Neuron (in vitro differentiated cells): Measurements from ENCODE around the gene ZBTB14.

Source experiments
- H2AFZ ChIP-seq: one replicate; pipeline ENCODE4 v1.6.1; 2013; ENCODE audit warnings: low read depth, mild to moderate bottlenecking, inconsistent platforms, low read length, moderate library complexity
- H3K27me3 ChIP-seq: one replicate; pipeline ENCODE4 v1.6.1; 2013; ENCODE audit warnings: low read length; ENCODE audit not compliant: insufficient read depth
- H3K36me3 ChIP-seq: one replicate; pipeline ENCODE4 v1.6.1; 2013; ENCODE audit warnings: low read length; ENCODE audit not compliant: insufficient read depth
- H3K4me1 ChIP-seq: one replicate; pipeline ENCODE4 v1.6.1; 2013; ENCODE audit warnings: low read length; ENCODE audit not compliant: insufficient read depth
- H3K4me3 ChIP-seq: 2 replicates; pipeline ENCODE4 v1.5.1; 2013; ENCODE audit warnings: mild to moderate bottlenecking, low read length, moderate library complexity
- H3K9me3 ChIP-seq: one replicate; pipeline ENCODE4 v1.6.1; 2013; ENCODE audit warnings: low read length

ZBTB14 gene

DNA sequence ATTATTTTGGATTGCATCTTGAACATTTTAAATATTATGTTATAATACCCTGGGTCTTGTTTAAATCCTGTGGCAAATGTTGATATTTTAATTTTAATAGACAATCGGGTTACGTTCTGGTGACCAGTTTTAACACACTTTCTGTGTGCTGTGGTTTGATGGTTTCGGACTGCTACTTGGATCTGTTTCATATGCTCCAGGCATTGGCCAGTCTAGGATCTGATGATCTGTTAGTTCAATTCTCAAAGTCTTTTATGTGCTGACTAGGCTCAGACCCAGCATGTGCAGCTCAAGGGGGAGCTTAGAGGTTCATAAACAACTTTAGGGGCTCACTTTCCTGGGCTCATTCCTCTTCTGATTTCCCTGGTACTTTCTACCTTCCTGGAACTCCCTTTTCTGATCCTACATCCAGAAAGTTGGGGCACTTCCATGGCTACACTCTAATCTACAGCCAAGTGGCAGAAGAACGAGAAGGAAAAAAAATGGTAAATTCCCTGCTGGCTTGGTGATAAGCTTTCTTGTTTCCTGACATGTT is 5.0 kb upstream of the ZBTB14 start:
- no peak overlapping the region for H3K4me3 ChIP-seq
- peaks cover 3% of the 10 kb centered on the region for H3K27me3 ChIP-seq
- no peaks in the 10 kb centered on the region for H3K9me3 ChIP-seq
- peaks cover 8% of the 10 kb centered on the region for H3K4me1 ChIP-seq
- no peak overlapping the region for H2AFZ ChIP-seq
- no peaks in the 10 kb centered on the region for H3K36me3 ChIP-seq

DNA sequence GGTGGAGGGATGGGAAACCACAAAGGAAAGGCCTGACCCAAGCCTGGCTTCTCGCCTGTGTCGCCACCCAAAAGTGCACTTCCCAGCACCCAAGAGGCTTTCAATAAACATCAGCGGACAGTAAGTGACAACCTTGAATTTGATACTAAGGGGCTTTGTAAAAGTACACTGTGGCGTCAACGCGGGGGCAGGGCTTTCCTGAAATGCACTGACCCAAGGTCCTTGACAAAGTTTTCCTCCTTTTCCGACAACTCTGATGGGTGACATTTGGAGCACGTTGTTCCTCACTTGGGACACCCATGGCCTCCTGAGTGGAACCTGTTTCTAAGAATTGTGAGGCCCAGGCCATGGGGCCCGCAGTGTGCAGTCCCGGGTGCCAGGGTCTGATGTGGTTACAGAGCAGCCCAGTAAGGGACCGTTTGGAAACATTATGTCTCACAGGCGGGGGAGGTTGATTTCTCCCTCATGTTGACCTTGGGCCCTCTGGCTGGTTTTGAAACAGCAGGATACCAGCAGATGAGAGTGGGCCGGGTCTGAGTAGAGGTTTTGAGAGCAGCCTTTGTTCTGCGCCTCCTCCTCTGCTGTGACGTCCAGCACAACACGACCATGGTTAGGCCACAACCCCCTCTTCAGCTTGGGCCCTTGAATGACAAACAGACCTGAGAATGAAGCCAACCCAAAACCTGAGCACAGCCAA is 2.8 kb upstream of the ZBTB14 start:
- no peaks in the 10 kb centered on the region for H3K36me3 ChIP-seq

DNA sequence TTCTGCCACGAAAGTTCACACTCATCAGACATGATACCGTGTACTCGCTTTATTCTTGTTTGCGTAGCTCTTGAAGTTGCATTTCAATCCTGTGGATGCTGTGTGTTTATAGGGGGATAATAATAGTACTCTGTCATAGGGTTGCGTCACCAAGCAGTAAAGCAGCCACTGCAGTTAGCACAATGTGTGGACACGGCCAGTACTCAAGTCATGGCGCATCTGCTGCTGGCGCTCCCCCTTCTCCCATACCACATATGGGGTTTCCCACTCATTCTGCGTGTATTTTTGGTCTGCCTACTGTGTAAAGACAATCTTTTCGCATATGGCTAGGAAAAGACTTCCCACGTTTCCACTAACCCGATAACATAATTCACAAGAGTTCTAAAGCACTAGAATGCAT is 2.1 kb upstream of the ZBTB14 start:
- Histone ChIP-seq H3K36me3 (no peaks in the 10 kb centered on the region), H3K4me3 (no peak overlapping the region), H3K4me1 (peaks cover 8% of the 10 kb centered on the region), H3K9me3 (no peaks in the 10 kb centered on the region), H2AFZ (peak overlapping the region; percentile 73), H3K27me3 (no peaks in the 10 kb centered on the region)

More for the DNA sequence above, 2.8 kb upstream of the ZBTB14 start:
- Histone ChIP-seq H3K4me3 (no peak overlapping the region), H3K4me1 (peaks cover 8% of the 10 kb centered on the region), H2AFZ (no peak overlapping the region), H3K27me3 (peaks cover 3% of the 10 kb centered on the region), H3K9me3 (no peaks in the 10 kb centered on the region)

DNA sequence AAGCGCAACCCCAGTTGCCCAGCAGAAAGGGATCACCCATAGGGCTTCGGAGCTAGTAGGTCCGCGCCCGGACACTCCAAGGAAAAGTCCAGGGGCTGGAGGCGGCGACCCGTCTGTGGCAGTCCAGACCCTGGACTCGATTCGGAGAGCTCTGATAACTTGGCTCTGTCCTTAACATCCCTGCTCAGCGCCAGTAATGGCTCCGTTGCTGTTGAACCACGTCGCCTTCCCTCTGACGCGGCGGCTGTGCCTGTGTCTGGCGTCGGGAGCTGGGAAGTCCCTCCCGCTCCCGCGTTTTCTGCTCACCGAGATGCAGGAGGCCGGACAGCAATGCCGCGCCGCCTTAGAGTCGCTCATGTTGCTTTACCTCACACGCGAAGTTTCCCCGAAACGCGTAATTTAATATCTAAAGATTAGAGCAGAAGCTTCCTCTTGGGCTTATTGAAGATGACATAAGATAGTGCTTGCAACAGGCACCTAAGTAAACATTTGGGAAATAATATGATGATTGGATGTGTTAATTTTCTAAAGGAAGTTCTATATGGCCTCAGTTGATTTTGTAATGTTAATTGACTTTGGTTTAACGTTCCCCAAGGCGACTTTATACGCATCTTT is 1.3 kb upstream of the ZBTB14 start:
- Histone ChIP-seq H2AFZ (peak overlapping the region; percentile 73), H3K4me1 (peaks cover 8% of the 10 kb centered on the region), H3K36me3 (peaks cover 5% of the 10 kb centered on the region), H3K27me3 (no peaks in the 10 kb centered on the region), H3K4me3 (peak overlapping the region; percentile 96), H3K9me3 (no peaks in the 10 kb centered on the region)

DNA sequence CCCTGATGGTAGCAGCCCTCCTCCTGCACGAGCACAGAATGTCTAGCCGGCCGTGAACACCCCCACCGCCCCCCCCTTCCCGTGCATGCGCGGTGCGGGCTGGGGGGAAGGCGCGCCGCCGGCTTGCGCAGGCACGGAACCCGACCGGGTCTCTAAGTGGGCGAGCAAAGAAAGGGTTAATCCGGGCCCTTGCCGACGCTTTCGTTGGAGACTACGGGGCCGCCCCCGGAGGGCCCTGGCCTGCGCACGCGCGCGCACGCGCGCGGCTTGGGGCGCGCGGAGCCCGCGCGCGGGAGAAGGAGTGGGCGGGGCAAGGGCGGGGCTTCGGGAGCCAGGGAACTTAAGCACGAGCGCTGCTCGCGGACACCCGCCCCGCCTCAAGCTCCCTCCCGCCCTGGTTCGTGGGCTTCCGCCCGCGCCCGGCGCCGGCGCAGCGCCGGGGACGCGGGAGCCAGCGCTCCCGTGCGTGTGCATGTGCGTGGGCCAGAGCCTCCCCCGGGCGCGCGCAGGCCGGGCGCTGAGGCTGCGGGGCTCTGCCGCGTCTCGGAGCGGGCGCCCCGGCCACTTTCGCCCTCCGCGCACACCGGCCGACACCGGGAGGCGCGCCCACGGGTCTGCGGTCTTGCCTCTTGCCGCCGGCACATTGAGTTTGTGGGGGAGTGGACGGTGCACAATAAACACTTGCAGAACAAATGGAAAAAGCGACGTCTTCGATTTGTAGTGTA is 617 bp upstream of the ZBTB14 start:
- Histone ChIP-seq H3K36me3 (peaks cover 11% of the 10 kb centered on the region), H3K4me1 (peaks cover 8% of the 10 kb centered on the region), H3K9me3 (no peaks in the 10 kb centered on the region), H3K4me3 (peak overlapping the region; percentile 96), H3K27me3 (no peaks in the 10 kb centered on the region), H2AFZ (peak overlapping the region; percentile 73)

DNA sequence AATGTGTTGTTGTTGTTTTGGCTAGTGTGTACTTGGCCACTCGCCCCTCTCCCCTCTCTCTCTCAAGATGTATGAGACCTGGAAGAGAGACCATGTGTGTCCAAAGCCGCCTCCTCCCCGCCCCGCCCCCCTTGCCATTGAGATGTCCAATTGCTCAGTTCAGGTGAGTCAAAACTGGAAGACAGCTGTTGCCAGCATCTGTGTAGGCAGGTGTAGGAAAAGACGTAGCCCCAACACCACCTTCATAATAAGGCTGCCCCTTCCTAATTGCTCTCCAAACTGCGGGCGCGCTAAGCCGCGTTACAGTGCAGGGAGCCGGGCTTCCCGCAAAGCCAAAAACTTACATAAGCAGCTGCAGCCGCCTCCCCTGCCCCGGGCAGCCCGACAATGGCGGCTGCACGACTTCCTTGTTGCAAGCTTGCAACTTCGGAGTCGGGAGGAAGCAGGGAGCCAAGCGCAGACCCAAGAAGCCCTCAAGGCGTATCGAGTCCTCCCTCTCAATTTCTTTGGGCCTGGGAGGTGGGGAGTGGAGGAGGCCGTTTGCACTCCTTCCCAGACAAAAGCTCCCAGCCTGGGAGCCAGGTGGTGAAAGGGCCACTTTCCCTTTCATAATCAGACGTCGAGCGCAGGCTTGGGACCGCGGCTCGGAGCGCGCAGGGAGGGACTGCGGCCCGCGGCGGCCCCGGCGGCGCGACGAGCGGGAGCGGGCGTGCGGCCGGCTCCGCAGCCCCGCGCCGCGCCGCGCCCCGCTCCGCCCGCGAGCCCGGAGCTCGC is 882 bp downstream of the ZBTB14 start:
- H3K4me3 ChIP-seq = peak overlapping the region; percentile 96
- peak overlapping the region; percentile 56 for H2AFZ ChIP-seq
- H3K36me3 ChIP-seq = peaks cover 25% of the 10 kb centered on the region
- H3K9me3 ChIP-seq = no peaks in the 10 kb centered on the region
- no peaks in the 10 kb centered on the region for H3K27me3 ChIP-seq
- peaks cover 8% of the 10 kb centered on the region for H3K4me1 ChIP-seq

DNA sequence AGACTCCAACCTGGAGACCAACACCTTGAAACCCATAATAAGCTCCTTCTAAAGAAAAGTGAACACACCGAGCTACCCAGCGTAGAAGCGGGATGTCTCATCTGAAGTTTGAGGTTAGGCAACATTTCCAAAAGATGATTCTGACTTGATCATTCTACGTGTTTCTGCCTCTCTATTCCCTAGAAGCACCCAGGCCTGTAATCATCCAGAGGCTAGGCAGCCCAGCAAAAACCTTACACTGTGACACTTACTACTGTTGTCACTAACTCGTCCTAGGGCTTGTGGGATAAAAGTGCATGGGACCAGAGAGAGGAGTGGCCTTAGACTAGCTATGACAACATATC is 1.4 kb downstream of the ZBTB14 start:
- Histone ChIP-seq H3K9me3 (no peaks in the 10 kb centered on the region), H3K4me1 (peaks cover 8% of the 10 kb centered on the region), H3K4me3 (peak overlapping the region; percentile 96), H3K27me3 (no peaks in the 10 kb centered on the region), H3K36me3 (peaks cover 27% of the 10 kb centered on the region), H2AFZ (peak overlapping the region; percentile 56)

DNA sequence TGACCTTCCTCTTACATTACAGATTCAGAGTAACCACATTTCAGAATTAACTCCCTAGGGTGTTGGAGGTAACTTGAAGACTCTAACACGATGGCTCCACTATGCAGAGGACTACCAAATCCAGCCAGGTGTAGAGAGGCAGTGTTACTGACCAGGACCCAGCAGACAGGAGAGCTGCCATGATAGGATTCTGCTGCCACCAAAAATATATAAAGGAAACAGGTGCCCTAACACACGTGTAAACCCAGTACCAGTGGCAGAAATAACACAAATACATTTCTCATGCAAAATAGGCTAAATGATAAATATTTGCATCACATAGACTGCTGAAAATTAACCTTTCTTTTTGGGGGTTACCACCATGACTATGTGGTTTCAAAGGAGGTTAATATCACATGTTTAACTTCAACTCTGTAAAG is 7.0 kb downstream of the ZBTB14 start:
- no peaks in the 10 kb centered on the region for H3K4me1 ChIP-seq
- no peaks in the 10 kb centered on the region for H3K27me3 ChIP-seq
- H2AFZ ChIP-seq = no peak overlapping the region
- H3K9me3 ChIP-seq = no peaks in the 10 kb centered on the region
- H3K36me3 ChIP-seq = peaks cover 27% of the 10 kb centered on the region
- no peak overlapping the region for H3K4me3 ChIP-seq

DNA sequence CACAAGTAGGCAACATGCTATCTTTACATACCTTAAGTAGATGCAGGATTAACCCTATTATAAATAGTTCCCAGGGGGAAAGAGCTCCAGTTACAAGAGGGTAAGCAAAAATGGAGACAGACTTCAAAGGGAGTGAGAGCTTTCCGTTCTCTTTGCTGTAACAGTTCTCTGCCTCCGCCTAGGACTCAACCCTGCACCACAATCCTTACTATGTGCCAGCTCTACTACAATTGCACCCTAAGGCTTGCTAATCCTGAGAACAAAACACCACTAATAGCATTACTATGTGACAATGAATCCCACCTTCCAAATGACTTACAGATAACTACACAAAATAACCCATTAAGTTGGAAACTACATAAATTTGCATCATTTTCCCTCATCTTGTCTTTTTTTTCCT is 7.7 kb downstream of the ZBTB14 start:
- H3K36me3 ChIP-seq = peaks cover 27% of the 10 kb centered on the region
- no peak overlapping the region for H3K4me3 ChIP-seq
- no peaks in the 10 kb centered on the region for H3K4me1 ChIP-seq
- H3K9me3 ChIP-seq = no peaks in the 10 kb centered on the region
- H3K27me3 ChIP-seq = no peaks in the 10 kb centered on the region
- H2AFZ ChIP-seq = no peak overlapping the region

DNA sequence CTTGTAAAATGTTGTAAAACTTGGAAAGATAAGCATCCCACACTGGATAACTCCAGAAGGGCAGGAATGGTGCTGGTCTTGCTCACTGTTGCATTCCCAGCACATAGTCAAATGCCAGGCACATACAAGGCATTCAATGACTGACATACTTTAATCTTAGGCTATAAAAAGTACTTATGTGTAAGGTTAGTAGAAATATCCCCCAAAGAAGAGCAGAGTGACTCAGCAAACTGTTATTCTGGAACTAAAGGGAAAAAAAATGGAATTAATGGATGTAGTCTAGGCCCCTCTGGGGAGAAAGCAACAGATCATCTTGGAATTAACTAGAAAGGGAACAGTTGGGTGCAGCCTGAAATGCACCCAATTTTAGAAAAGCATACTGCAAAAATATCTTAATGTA is 9.0 kb downstream of the ZBTB14 start:
- peaks cover 19% of the 10 kb centered on the region for H3K36me3 ChIP-seq
- H3K27me3 ChIP-seq = no peaks in the 10 kb centered on the region
- H3K4me1 ChIP-seq = no peaks in the 10 kb centered on the region
- H3K4me3 ChIP-seq = no peak overlapping the region
- H3K9me3 ChIP-seq = no peaks in the 10 kb centered on the region
- no peak overlapping the region for H2AFZ ChIP-seq

DNA sequence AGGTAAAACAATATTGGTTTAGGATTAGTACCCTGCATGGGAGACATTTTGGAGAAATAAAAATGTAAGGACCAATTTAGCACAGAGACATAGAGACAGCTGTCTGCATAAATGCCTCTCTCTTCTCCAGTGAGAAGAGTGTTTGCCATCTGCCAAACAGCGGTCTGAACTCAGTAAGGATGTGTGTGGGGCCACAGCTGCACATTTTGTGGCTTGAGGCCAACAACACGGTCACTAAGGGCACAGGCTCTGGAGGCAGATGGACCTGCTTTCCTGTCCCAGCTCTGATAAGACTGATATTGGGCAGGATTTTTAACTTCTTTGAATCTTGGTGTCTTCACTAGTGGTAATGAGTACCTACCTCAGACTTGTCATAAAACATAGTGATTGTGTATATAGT is 10.2 kb downstream of the ZBTB14 start:
- Histone ChIP-seq H3K36me3 (peaks cover 7% of the 10 kb centered on the region), H3K27me3 (no peaks in the 10 kb centered on the region), H3K4me1 (no peaks in the 10 kb centered on the region), H2AFZ (no peak overlapping the region), H3K9me3 (no peaks in the 10 kb centered on the region), H3K4me3 (no peak overlapping the region)

DNA sequence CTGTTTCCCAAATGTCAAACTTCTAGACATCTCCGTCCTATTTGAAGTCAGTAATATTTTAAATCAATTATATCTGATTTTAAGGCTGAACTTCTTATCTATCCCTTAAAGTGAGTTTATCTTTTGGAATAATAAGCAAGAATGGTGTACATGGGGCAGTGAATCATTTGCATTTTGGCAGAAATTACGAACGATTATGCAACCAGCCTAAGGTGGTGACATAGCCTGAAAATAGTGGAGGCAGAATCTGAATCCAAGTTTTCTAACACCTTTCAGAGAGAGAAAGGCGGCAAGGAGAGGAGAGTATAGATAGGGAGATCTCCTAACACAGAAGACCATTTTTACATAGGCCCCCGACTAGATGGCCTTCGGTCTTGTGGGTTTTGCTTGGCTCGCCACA is 10.7 kb downstream of the ZBTB14 start:
- H3K4me3 ChIP-seq = no peak overlapping the region
- no peaks in the 10 kb centered on the region for H3K9me3 ChIP-seq

DNA sequence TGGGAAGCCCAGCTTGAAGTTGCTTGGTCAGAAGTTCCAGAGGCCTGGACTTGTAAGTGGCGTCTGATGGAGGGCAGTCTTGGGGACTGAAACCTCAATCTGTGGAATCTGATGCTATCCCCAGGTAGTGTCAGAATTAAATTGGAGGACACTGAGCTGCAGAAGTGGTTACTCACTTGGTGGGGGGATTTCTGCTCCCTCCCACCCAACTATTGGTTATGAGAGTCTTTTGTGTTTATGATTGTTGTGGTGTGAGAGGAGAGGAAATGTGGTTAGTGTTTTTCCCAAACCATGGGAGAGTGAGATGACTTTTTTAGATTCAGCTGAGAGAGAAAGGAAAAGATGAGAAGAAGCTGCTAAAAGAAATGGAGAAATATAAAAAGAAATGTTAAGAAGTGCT is 12.8 kb downstream of the ZBTB14 start:
- no peaks in the 10 kb centered on the region for H3K9me3 ChIP-seq
- no peaks in the 10 kb centered on the region for H3K27me3 ChIP-seq
- H3K4me3 ChIP-seq = no peak overlapping the region
- no peaks in the 10 kb centered on the region for H3K36me3 ChIP-seq
- H3K4me1 ChIP-seq = no peaks in the 10 kb centered on the region
- no peak overlapping the region for H2AFZ ChIP-seq

More for the DNA sequence above, 10.7 kb downstream of the ZBTB14 start:
- no peak overlapping the region for H2AFZ ChIP-seq
- no peaks in the 10 kb centered on the region for H3K27me3 ChIP-seq
- no peaks in the 10 kb centered on the region for H3K4me1 ChIP-seq
- H3K36me3 ChIP-seq = peaks cover 3% of the 10 kb centered on the region
